PC-3 (cell line): ENCODE results near the gene RIPOR3.

ENCODE experiments used
- CTCF ChIP-seq: fragments of 300-600 bp; sonication (generic); conservative IDR thresholded peaks from 2 replicates; pipeline ENCODE4 v1.5.1; 2017; ENCODE audit warnings: antibody characterized with exemption, low read depth, mild to moderate bottlenecking, low read length
- EZH2 ChIP-seq: fragments of 300-600 bp; sonication (generic); IDR thresholded peaks from one replicate; pipeline ENCODE4 v1.6.1; 2017; ENCODE audit warnings: antibody characterized with exemption, mild to moderate bottlenecking, low read length; ENCODE audit not compliant: unreplicated experiment

DNA sequence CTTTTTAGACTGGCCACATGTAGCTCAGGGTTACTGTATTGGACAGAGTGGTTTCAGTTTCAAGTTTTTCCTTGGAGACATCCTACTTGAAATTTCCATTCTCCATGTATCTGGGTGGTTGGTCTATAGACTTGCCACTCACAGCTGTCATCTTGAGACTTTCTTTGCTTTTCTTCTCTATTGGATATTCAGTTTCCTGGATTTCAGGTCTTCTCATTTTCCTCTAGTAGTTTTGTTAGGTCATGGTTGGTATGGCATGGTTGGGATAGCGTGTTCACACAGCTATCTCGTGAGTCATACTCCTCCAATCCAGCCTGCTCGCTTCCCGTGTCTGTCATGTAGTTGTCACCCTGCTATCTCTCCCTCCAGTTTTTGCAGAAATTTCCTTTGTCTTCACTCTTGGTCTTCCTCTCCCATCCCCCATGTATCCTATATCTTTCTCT, 132.8 kb downstream of the RIPOR3 start:
- no peak for TF ChIP-seq CTCF
- no peak for TF ChIP-seq EZH2
